Stimulated activated CD8-positive, alpha-beta memory T cell treated with anti-CD3 and anti-CD28 coated beads, Interleukin-12 subunit alpha, Interleukin-12 subunit beta, amount 100 ng/mL, for 1 hour (primary cell): Measurements from ENCODE around the gene MTHFD1L.
"Not testable (repeated sequence)": the region's sequence is repeated elsewhere in the genome, so short reads cannot be mapped to it uniquely, and the experiment has no call there.

Source experiments
- DNase-seq: peaks from one replicate; pipeline ENCODE4 v3.0.0-alpha.2; 2020; ENCODE audit warnings: low read depth

MTHFD1L gene

GRCh38 chr6:151015101-151015700 is 149.7 kb downstream of the MTHFD1L start:
- no peak for DNase-seq

GRCh38 chr6:151016107-151016506 is 150.6 kb downstream of the MTHFD1L start:
- no peak for DNase-seq

- no peak for DNase-seq
Observed at GRCh38 chr6:151018046-151018445, 152.5 kb downstream of the MTHFD1L start.

GRCh38 chr6:151018911-151019782 is 153.6 kb downstream of the MTHFD1L start:
- DNase-seq = no peak

- DNase-seq = no peak
Observed at GRCh38 chr6:151021896-151022295, 156.4 kb downstream of the MTHFD1L start.

- DNase-seq = no peak
Observed at GRCh38 chr6:151022492-151022891, 157.0 kb downstream of the MTHFD1L start.

- DNase-seq = no peak
Observed at GRCh38 chr6:151023342-151023741, 157.8 kb downstream of the MTHFD1L start.

GRCh38 chr6:151024597-151024996 is 159.1 kb downstream of the MTHFD1L start:
- DNase-seq = no peak

GRCh38 chr6:151025076-151025475 is 159.6 kb downstream of the MTHFD1L start:
- no peak for DNase-seq

- DNase-seq = no peak
Observed at GRCh38 chr6:151026041-151026663, 160.7 kb downstream of the MTHFD1L start.

GRCh38 chr6:151027295-151027747 is 161.8 kb downstream of the MTHFD1L start:
- DNase-seq = no peak

GRCh38 chr6:151027936-151028838 is 162.7 kb downstream of the MTHFD1L start:
- no peak for DNase-seq

GRCh38 chr6:151029970-151030369 is 164.5 kb downstream of the MTHFD1L start:
- no peak for DNase-seq

GRCh38 chr6:151032034-151032433 is 166.5 kb downstream of the MTHFD1L start:
- no peak for DNase-seq

- DNase-seq = no peak
Observed at GRCh38 chr6:151034825-151035781, 169.6 kb downstream of the MTHFD1L start.

GRCh38 chr6:151036211-151036721 is 170.8 kb downstream of the MTHFD1L start:
- not testable (repeated sequence) for DNase-seq

- no peak for DNase-seq
Observed at GRCh38 chr6:151036869-151037680, 171.6 kb downstream of the MTHFD1L start.

- no peak for DNase-seq
Observed at GRCh38 chr6:151038616-151039015, 173.1 kb downstream of the MTHFD1L start.

GRCh38 chr6:151040888-151041521 is 175.5 kb downstream of the MTHFD1L start:
- DNase-seq = not testable (repeated sequence)
